ENCODE measurements around the gene ADGRG3. TPM values are rescaled to one million over a fixed set of nuclear protein-coding genes. Genes with fewer than 3 reads are reported as not detected.
A peak's percentile ranks its signal among the peaks of the same experiment; 100 is the strongest.

ADGRG3 gene
- total and polyA plus RNA-seq, 2 donors (not counting 1 experiment from before 2014, with no cell fraction given) = not detected

DNA sequence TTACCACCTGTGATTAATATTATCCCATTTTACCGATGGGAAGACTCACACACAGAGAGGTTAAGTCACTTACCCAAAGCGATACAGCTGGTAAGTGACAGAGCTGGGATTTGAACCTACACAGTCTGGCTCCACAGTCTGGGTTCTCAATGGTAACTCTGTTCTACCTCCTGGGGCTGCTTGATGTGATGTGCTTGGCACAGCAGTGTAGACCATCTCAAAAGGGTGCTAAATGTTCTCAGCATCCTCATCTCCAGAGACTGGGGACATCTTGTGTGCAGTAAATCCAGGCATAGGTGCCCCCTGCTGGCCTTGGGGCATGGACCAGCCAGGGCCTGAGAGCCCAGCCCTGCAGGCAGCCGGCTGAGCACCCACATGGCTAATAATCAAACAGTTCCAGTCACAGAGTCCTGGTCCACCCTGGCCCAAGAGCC, 52.1 kb downstream of the ADGRG3 start:
- H3K9me3 Mint-ChIP-seq (ENCODE audit: insufficient read depth) = no peaks in the 10 kb centered on the region
- DNase-seq (peak; percentile 50), ATAC-seq (ENCODE audit: low read depth) (peak; percentile 47)
- Histone ChIP-seq H3K4me1 (ENCODE audit: control insufficient read depth in 2 of 2, insufficient read depth in 2 of 2, low read length in 2 of 2) (peaks cover 0 to 3% of the 10 kb centered on the region in 2 donors), H3K27me3 (replicated peaks in 1 of 4; ENCODE audit: control extremely low read depth in 1 of 4, control insufficient read depth in 3 of 4, insufficient read depth in 4 of 4, low read length in 3 of 4) (peaks cover 0 to 3% (median 0%) of the 10 kb centered on the region in 4 experiments), H3K4me2 (replicated peaks; ENCODE audit: low read depth, low read length, poor library complexity, severe bottlenecking) (no peak overlapping the region), H3K27ac (ENCODE audit: low read length in 2 of 2) (no peak overlapping the region), H3K36me3 (replicated peaks in 1 of 2; ENCODE audit: control extremely low read depth in 1 of 2, control insufficient read depth in 1 of 2, extremely low read depth in 1 of 2, insufficient read depth in 2 of 2, low read length in 1 of 2) (no peaks in the 10 kb centered on the region), H3K79me2 (ENCODE audit: control insufficient read depth, insufficient read depth, low read length) (no peaks in the 10 kb centered on the region), H2AFZ (ENCODE audit: insufficient read depth, low read depth, low read length, poor library complexity, severe bottlenecking) (no peak overlapping the region), H3K9me3 (ENCODE audit: control extremely low read depth in 1 of 3, control insufficient read depth in 2 of 3, insufficient read depth in 1 of 3, low read length in 2 of 3) (no peaks in the 10 kb centered on the region), H3K4me3 (ENCODE audit: control extremely low read depth in 1 of 5, extremely low read depth in 1 of 5, insufficient read depth in 1 of 5, low read depth in 2 of 5, low read length in 4 of 5) (no peak overlapping the region), H3K9ac (ENCODE audit: low read length) (no peak overlapping the region), H4K20me1 (ENCODE audit: control insufficient read depth, insufficient read depth, low read length, poor library complexity, severe bottlenecking) (no peaks in the 10 kb centered on the region)
- TF ChIP-seq, protein P1, sequence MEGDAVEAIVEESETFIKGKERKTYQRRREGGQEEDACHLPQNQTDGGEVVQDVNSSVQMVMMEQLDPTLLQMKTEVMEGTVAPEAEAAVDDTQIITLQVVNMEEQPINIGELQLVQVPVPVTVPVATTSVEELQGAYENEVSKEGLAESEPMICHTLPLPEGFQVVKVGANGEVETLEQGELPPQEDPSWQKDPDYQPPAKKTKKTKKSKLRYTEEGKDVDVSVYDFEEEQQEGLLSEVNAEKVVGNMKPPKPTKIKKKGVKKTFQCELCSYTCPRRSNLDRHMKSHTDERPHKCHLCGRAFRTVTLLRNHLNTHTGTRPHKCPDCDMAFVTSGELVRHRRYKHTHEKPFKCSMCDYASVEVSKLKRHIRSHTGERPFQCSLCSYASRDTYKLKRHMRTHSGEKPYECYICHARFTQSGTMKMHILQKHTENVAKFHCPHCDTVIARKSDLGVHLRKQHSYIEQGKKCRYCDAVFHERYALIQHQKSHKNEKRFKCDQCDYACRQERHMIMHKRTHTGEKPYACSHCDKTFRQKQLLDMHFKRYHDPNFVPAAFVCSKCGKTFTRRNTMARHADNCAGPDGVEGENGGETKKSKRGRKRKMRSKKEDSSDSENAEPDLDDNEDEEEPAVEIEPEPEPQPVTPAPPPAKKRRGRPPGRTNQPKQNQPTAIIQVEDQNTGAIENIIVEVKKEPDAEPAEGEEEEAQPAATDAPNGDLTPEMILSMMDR (IDR thresholded peaks at IDR 0.05) = peak; percentile 23
- TF ChIP-seq EZH2 (IDR thresholded peaks at IDR 0.05; ENCODE audit: borderline replicate concordance, insufficient read depth, low read depth, low read length, poor library complexity, severe bottlenecking) = no peak
- POLR2A ChIA-PET = no interaction called here
- intact Hi-C loops (cut with micrococcal nuclease) = loop anchor here (10.0 kb wide), 1 partner anchor 145 kb away; no protein-coding TSS in a partner anchor
- no peak overlapping the region for H3K27ac Mint-ChIP-seq
- H3K27me3 Mint-ChIP-seq = peaks cover 5% of the 10 kb centered on the region
- CTCF ChIA-PET = interaction anchor here (0.6 to 1.0 kb wide), 2 partner anchors 143 to 177 kb away, joined by 3 read pairs; no protein-coding TSS in a partner anchor
- WGBS (ENCODE audit: insufficient coverage) = 67% methylated on average over 3 of the region's 3 CpGs
- peaks cover 2% of the 10 kb centered on the region for H3K4me1 Mint-ChIP-seq
- no peak overlapping the region for H3K4me3 Mint-ChIP-seq

DNA sequence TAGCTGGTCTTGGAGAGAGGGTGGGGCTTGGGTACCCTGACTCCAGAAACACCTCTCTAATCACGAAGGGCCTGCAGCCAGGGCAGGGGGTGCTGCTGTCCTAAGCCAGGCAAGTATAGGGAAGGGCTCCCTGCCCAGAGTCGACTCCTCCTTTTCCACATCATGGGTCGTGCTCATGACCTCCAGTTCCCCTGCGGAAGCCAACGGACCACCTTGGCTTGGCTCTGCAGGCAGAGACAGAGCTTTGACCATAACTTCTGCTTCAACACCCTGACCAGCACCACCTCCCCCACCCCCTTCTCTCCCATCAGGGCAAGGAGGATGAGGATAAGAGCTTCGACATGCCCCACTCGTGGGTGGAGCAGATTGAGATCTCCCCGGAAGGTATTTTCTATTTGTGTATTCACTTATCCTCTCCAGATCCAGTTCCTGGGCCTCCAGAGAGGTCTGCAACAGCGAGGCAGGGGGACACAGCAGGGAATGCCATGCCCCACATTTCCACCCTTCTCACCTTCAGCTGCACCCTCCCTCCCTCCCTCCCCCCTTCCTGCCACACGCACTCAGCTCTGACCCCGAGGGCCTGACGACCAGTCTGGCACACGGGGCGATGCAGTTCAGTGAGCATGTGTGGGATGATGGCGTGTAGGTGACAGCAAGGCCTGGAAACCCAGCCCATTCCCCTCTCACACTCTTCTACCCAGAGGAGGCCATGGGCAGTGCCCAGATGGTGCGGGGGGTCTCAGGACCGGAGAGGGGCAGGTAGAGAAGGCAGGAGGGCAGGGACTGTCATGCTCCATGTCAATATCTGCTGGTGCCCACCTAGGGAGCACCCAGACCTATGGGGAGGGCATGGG, 53.5 kb downstream of the ADGRG3 start:
- no peak for TF ChIP-seq EZH2 (IDR thresholded peaks at IDR 0.05; ENCODE audit: borderline replicate concordance, insufficient read depth, low read depth, low read length, poor library complexity, severe bottlenecking)
- TF ChIP-seq, protein P1 (IDR thresholded peaks at IDR 0.05) = no peak
- Mint-ChIP-seq H3K27me3 (no peaks in the 10 kb centered on the region), H3K27ac (no peak overlapping the region), H3K9me3 (ENCODE audit: insufficient read depth) (no peaks in the 10 kb centered on the region), H3K4me3 (no peak overlapping the region), H3K4me1 (peaks cover 5% of the 10 kb centered on the region)
- Histone ChIP-seq H3K9me3 (ENCODE audit: control extremely low read depth in 1 of 3, control insufficient read depth in 2 of 3, insufficient read depth in 1 of 3, low read length in 2 of 3) (no peaks in the 10 kb centered on the region), H3K36me3 (replicated peaks in 1 of 2; ENCODE audit: control extremely low read depth in 1 of 2, control insufficient read depth in 1 of 2, extremely low read depth in 1 of 2, insufficient read depth in 2 of 2, low read length in 1 of 2) (no peaks in the 10 kb centered on the region), H4K20me1 (ENCODE audit: control insufficient read depth, insufficient read depth, low read length, poor library complexity, severe bottlenecking) (no peaks in the 10 kb centered on the region), H3K4me1 (ENCODE audit: control insufficient read depth in 2 of 2, insufficient read depth in 2 of 2, low read length in 2 of 2) (peaks cover 0 to 8% of the 10 kb centered on the region in 2 donors), H3K4me2 (replicated peaks; ENCODE audit: low read depth, low read length, poor library complexity, severe bottlenecking) (no peak overlapping the region), H3K27ac (ENCODE audit: low read length in 2 of 2) (no peak overlapping the region), H3K79me2 (ENCODE audit: control insufficient read depth, insufficient read depth, low read length) (no peaks in the 10 kb centered on the region), H2AFZ (ENCODE audit: insufficient read depth, low read depth, low read length, poor library complexity, severe bottlenecking) (no peak overlapping the region), H3K27me3 (replicated peaks in 1 of 4; ENCODE audit: control extremely low read depth in 1 of 4, control insufficient read depth in 3 of 4, insufficient read depth in 4 of 4, low read length in 3 of 4) (no peaks in the 10 kb centered on the region), H3K9ac (ENCODE audit: low read length) (no peak overlapping the region), H3K4me3 (ENCODE audit: control extremely low read depth in 1 of 5, extremely low read depth in 1 of 5, insufficient read depth in 1 of 5, low read depth in 2 of 5, low read length in 4 of 5) (no peak overlapping the region)
- intact Hi-C loops (cut with micrococcal nuclease) = loop anchor here (10.0 kb wide), 1 partner anchor 147 kb away; no protein-coding TSS in a partner anchor
- WGBS (ENCODE audit: insufficient coverage) = 82% methylated on average over 6 of the region's 17 CpGs
- CTCF ChIA-PET = interaction anchor here (1.2 kb wide), 1 partner anchor 145 kb away, joined by 3 read pairs; no protein-coding TSS in a partner anchor
- ATAC-seq (ENCODE audit: low read depth) = no peak
- POLR2A ChIA-PET = no interaction called here
- DNase-seq = no peak
